HepG2 (cell line): ENCODE measurements around the gene PPP2R5C. TPM values are rescaled to one million over a fixed set of nuclear protein-coding genes. Genes with fewer than 3 reads are reported as not detected.

Experiments used
- ESRRA ChIP-seq: sonication (generic); formaldehyde crosslinking; IDR thresholded peaks from 2 replicates; pipeline ENCODE4 v1.5.1; 2020; ENCODE audit warnings: mild to moderate bottlenecking, low read depth, missing genetic modification reagents
- GATAD2A ChIP-seq: IDR thresholded peaks from 2 replicates; pipeline ENCODE4 v1.6.1; 2016
- GTF2F1 ChIP-seq: fragments of 150-350 bp; IDR thresholded peaks from 2 replicates; pipeline ENCODE4 v1.6.1; 2014; ENCODE audit warnings: low read length
- SMAD1 ChIP-seq: sonication (generic); formaldehyde crosslinking; IDR thresholded peaks from 2 replicates; pipeline ENCODE4 v1.4.0; 2020; ENCODE audit warnings: missing genetic modification reagents, low read depth, mild to moderate bottlenecking, borderline replicate concordance
- SP5 ChIP-seq: IDR thresholded peaks from 2 replicates; pipeline ENCODE4 v1.6.1; 2016; ENCODE audit warnings: low read depth, borderline replicate concordance
- TBL1XR1 ChIP-seq: fragments of 150-350 bp; IDR thresholded peaks from 2 replicates; pipeline ENCODE4 v1.6.1; 2014; ENCODE audit warnings: borderline replicate concordance, low read length; ENCODE audit not compliant: partially characterized antibody
- TOPORS ChIP-seq: sonication (generic); formaldehyde crosslinking; IDR thresholded peaks from 2 replicates; pipeline ENCODE4 v1.8.0; 2023; ENCODE audit warnings: mild to moderate bottlenecking, missing genetic modification reagents
- ZFYVE20 ChIP-seq: sonication (generic); formaldehyde crosslinking; IDR thresholded peaks from 2 replicates; pipeline ENCODE4 v1.8.0; 2023; ENCODE audit warnings: low read depth, mild to moderate bottlenecking, moderate library complexity, missing genetic modification reagents, borderline replicate concordance
- ZNF10 ChIP-seq: sonication (generic); formaldehyde crosslinking; IDR thresholded peaks from 2 replicates; pipeline ENCODE4 v1.4.0; 2020; ENCODE audit warnings: mild to moderate bottlenecking, low read depth, missing genetic modification reagents, borderline replicate concordance
- ZNF326 ChIP-seq: sonication (generic); formaldehyde crosslinking; IDR thresholded peaks from 2 replicates; pipeline ENCODE4 v1.4.0; 2020; ENCODE audit warnings: missing genetic modification reagents, borderline replicate concordance
- ZNF431 ChIP-seq: sonication (generic); formaldehyde crosslinking; IDR thresholded peaks from 2 replicates; pipeline ENCODE4 v1.9.0; 2022; ENCODE audit warnings: missing genetic modification reagents, low read depth, mild to moderate bottlenecking, borderline replicate concordance
- ZNF775 ChIP-seq: sonication (generic); formaldehyde crosslinking; IDR thresholded peaks from 2 replicates; pipeline ENCODE4 v1.4.0; 2020; ENCODE audit warnings: missing genetic modification reagents, mild to moderate bottlenecking, moderate library complexity, borderline replicate concordance
- polyA plus RNA-seq, 8 experiments: library from polyadenylated mRNA; depleted of rRNA in 3 of 8; stranded (reverse) in 7 of 8; unstranded in 1 of 8; fragments of >200 nt; fragmentation: Illumina TruSeq in 4 of 8; extraction: Trizol in 4 of 8; gene quantifications; 2 replicates each; pipeline versions ENCODE4 v1.2.1 to v1.2.3, GENCODE V29; 2011 to 2016; ENCODE audit warnings: low read depth in 4 of 8, missing spikeins in 1 of 8, mixed read lengths in 1 of 8; ENCODE audit not compliant: insufficient read depth in 1 of 8
- total RNA-seq, 5 experiments: library from RNA; depleted of rRNA; stranded (reverse); fragments of >200 nt; fragmentation: Illumina TruSeq; extraction: Trizol; gene quantifications; 2 replicates each; pipeline ENCODE4 v1.2.3, GENCODE V29; 2016; ENCODE audit warnings: low read depth in 1 of 5
- TF ChIP-seq, protein P1 (sequence below): sonication (generic); formaldehyde crosslinking; IDR thresholded peaks from 2 replicates; pipeline ENCODE4 v1.5.1; 2020; ENCODE audit warnings: mild to moderate bottlenecking, missing genetic modification reagents, borderline replicate concordance
- TF ChIP-seq, protein P2 (sequence below): sonication (generic); formaldehyde crosslinking; IDR thresholded peaks from 2 replicates; pipeline ENCODE4 v1.8.1; 2022; ENCODE audit warnings: low read depth, mild to moderate bottlenecking, missing genetic modification reagents
- TF ChIP-seq, protein P3 (sequence below): sonication (generic); formaldehyde crosslinking; IDR thresholded peaks from 2 replicates; pipeline ENCODE4 v1.5.1; 2020; ENCODE audit warnings: missing genetic modification reagents, mild to moderate bottlenecking, borderline replicate concordance
- TF ChIP-seq, protein P4 (sequence below): sonication (generic); formaldehyde crosslinking; IDR thresholded peaks from 2 replicates; pipeline ENCODE4 v1.4.0; 2020; ENCODE audit warnings: missing genetic modification reagents, mild to moderate bottlenecking, borderline replicate concordance

PPP2R5C gene
- total and polyA plus RNA-seq, 2 of the 13 experiments (the other 11 are each of a cell fraction or from before 2014, with no cell fraction given), result 74.3 to 78.5 TPM

DNA sequence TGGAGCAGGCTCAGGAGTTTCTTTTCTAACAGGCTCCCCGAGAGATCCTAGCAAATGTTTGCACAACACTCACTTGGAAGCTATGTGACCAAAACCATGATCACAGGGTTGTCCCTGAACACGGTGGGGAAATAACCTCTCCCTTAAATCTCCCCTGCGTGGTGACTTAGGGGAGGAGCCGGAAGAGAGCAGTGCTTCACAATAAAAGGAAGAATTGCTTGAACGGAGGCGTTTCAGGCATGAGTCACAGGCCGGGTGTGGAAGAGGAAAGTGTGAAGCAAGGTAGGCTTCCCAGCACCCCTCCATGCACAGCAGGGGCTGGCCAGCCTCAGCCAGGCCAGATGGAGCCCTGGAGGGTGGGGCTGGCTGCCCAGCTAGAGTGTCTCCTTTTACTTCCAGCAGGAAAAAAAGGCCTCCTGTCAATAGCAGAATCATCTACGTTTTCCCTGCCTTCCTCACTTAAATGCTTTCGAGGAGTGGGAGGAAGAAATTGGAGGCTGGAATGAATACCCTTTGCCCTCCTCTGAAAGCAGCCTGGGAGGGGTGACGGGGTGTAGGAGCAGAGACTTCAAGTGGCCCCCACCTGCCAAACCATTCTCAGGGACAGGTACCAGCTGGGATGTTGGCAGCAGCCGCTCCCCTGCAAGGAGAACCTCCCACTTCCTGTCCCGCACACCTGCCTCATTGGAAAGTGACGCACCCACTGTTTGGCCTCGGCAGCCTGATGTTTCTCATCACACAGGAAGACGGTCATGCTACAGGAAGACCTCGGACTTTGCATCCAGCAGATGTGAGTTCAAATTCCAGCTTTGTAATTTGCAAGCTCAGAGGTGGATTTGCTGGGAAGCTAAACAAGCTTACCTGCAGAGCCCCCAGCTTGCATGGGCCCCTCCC lies 30.1 kb upstream of the PPP2R5C start (continued):
- TF ChIP-seq, protein P1, sequence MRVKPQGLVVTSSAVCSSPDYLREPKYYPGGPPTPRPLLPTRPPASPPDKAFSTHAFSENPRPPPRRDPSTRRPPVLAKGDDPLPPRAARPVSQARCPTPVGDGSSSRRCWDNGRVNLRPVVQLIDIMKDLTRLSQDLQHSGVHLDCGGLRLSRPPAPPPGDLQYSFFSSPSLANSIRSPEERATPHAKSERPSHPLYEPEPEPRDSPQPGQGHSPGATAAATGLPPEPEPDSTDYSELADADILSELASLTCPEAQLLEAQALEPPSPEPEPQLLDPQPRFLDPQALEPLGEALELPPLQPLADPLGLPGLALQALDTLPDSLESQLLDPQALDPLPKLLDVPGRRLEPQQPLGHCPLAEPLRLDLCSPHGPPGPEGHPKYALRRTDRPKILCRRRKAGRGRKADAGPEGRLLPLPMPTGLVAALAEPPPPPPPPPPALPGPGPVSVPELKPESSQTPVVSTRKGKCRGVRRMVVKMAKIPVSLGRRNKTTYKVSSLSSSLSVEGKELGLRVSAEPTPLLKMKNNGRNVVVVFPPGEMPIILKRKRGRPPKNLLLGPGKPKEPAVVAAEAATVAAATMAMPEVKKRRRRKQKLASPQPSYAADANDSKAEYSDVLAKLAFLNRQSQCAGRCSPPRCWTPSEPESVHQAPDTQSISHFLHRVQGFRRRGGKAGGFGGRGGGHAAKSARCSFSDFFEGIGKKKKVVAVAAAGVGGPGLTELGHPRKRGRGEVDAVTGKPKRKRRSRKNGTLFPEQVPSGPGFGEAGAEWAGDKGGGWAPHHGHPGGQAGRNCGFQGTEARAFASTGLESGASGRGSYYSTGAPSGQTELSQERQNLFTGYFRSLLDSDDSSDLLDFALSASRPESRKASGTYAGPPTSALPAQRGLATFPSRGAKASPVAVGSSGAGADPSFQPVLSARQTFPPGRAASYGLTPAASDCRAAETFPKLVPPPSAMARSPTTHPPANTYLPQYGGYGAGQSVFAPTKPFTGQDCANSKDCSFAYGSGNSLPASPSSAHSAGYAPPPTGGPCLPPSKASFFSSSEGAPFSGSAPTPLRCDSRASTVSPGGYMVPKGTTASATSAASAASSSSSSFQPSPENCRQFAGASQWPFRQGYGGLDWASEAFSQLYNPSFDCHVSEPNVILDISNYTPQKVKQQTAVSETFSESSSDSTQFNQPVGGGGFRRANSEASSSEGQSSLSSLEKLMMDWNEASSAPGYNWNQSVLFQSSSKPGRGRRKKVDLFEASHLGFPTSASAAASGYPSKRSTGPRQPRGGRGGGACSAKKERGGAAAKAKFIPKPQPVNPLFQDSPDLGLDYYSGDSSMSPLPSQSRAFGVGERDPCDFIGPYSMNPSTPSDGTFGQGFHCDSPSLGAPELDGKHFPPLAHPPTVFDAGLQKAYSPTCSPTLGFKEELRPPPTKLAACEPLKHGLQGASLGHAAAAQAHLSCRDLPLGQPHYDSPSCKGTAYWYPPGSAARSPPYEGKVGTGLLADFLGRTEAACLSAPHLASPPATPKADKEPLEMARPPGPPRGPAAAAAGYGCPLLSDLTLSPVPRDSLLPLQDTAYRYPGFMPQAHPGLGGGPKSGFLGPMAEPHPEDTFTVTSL, result peak; percentile 63; the same call in 1 of the 2 replicates
- TF ChIP-seq, protein P2, sequence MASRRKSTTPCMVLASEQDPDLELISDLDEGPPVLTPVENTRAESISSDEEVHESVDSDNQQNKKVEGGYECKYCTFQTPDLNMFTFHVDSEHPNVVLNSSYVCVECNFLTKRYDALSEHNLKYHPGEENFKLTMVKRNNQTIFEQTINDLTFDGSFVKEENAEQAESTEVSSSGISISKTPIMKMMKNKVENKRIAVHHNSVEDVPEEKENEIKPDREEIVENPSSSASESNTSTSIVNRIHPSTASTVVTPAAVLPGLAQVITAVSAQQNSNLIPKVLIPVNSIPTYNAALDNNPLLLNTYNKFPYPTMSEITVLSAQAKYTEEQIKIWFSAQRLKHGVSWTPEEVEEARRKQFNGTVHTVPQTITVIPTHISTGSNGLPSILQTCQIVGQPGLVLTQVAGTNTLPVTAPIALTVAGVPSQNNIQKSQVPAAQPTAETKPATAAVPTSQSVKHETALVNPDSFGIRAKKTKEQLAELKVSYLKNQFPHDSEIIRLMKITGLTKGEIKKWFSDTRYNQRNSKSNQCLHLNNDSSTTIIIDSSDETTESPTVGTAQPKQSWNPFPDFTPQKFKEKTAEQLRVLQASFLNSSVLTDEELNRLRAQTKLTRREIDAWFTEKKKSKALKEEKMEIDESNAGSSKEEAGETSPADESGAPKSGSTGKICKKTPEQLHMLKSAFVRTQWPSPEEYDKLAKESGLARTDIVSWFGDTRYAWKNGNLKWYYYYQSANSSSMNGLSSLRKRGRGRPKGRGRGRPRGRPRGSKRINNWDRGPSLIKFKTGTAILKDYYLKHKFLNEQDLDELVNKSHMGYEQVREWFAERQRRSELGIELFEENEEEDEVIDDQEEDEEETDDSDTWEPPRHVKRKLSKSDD (CRISPR knock-in tag), result no peak
- TF ChIP-seq GATAD2A (CRISPR knock-in tag) (peak; percentile 73), ZNF431 (CRISPR knock-in tag) (peak; percentile 72; the same call in 1 of the 2 replicates), GTF2F1 (no peak), ZNF775 (CRISPR knock-in tag) (no peak), SP5 (peak; percentile 96), TOPORS (CRISPR knock-in tag) (no peak), ZFYVE20 (CRISPR knock-in tag) (no peak), SMAD1 (CRISPR knock-in tag) (no peak), ESRRA (CRISPR knock-in tag) (peak; percentile 51; the same call in 1 of the 2 replicates), ZNF326 (CRISPR knock-in tag) (no peak), TBL1XR1 (no peak), ZNF10 (CRISPR knock-in tag) (no peak)
- TF ChIP-seq, protein P3, sequence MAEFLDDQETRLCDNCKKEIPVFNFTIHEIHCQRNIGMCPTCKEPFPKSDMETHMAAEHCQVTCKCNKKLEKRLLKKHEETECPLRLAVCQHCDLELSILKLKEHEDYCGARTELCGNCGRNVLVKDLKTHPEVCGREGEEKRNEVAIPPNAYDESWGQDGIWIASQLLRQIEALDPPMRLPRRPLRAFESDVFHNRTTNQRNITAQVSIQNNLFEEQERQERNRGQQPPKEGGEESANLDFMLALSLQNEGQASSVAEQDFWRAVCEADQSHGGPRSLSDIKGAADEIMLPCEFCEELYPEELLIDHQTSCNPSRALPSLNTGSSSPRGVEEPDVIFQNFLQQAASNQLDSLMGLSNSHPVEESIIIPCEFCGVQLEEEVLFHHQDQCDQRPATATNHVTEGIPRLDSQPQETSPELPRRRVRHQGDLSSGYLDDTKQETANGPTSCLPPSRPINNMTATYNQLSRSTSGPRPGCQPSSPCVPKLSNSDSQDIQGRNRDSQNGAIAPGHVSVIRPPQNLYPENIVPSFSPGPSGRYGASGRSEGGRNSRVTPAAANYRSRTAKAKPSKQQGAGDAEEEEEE (CRISPR knock-in tag), result 0 out of 2 replicates have a peak, but pooled peaks have one; percentile 78
- TF ChIP-seq, protein P4, sequence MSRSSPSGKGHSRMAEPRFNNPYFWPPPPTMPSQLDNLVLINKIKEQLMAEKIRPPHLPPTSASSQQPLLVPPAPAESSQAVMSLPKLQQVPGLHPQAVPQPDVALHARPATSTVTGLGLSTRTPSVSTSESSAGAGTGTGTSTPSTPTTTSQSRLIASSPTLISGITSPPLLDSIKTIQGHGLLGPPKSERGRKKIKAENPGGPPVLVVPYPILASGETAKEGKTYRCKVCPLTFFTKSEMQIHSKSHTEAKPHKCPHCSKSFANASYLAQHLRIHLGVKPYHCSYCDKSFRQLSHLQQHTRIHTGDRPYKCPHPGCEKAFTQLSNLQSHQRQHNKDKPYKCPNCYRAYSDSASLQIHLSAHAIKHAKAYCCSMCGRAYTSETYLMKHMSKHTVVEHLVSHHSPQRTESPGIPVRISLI, result no peak
